Large intestine (tissue), 12 donors: ENCODE data around the gene SMAD9. TPM values are rescaled to one million over a fixed set of nuclear protein-coding genes. Genes with fewer than 3 reads are reported as not detected.

ENCODE experiments used
- DNase-seq, 2 donors: peaks; one replicate each; pipeline versions ENCODE4 v3.0.0 to v3.0.0-alpha.2; 2013
- H3K27ac ChIP-seq: one replicate; pipeline ENCODE4 v1.5.1; 2013; ENCODE audit warnings: low read length
- H3K27me3 ChIP-seq: 2 replicates; pipeline ENCODE4 v1.6.1; 2013; ENCODE audit warnings: low read length; ENCODE audit not compliant: control insufficient read depth, insufficient read depth
- H3K36me3 ChIP-seq: 2 replicates; pipeline ENCODE4 v1.6.1; 2013; ENCODE audit warnings: low read length; ENCODE audit not compliant: control insufficient read depth, insufficient read depth
- H3K4me1 ChIP-seq: one replicate; pipeline ENCODE4 v1.6.1; 2013; ENCODE audit warnings: low read length; ENCODE audit not compliant: control insufficient read depth, insufficient read depth
- H3K4me3 ChIP-seq: one replicate; pipeline ENCODE4 v1.5.1; 2013; ENCODE audit warnings: low read length
- H3K9me3 ChIP-seq: one replicate; pipeline ENCODE4 v1.6.1; 2013; ENCODE audit warnings: mild to moderate bottlenecking, low read depth, low read length, moderate library complexity; ENCODE audit not compliant: control insufficient read depth
- WGBS: methylation state at CpG from one replicate; pipeline ENCODE4 v1.1.5; 2013; ENCODE audit warnings: low lambda C conversion rate; ENCODE audit not compliant: insufficient coverage; 5-methylcytosine and 5-hydroxymethylcytosine counted together
- long read RNA-seq, 11 donors: transcript quantifications; one replicate each; lab custom pipeline, GENCODE V29; 2026
- polyA plus RNA-seq: library from polyadenylated mRNA; unstranded; fragments of 120-200 nt; gene quantifications from one replicate; pipeline ENCODE4 v1.2.1, GENCODE V29; 2013

SMAD9 gene
- polyA plus RNA-seq, result 13.9 TPM
- long read RNA-seq, donor 1, full-length matches to known transcripts, result 2 of 2 reads
- long read RNA-seq, donor 1, partial matches to known transcripts, result 0 of 2 reads
- long read RNA-seq, donor 1, other reads (novel, unspliced or antisense), result 0 of 2 reads
- long read RNA-seq, donor 2, result 0 reads
- long read RNA-seq, donor 3, result 0 reads
- long read RNA-seq, donor 4, result 0 reads
- long read RNA-seq, donor 5, result 0 reads
- long read RNA-seq, donor 6, partial matches to known transcripts, result 67 of 84 reads
- long read RNA-seq, donor 6, other reads (novel, unspliced or antisense), result 17 of 84 reads
- long read RNA-seq, donor 7, full-length matches to known transcripts, result 1 of 1 reads
- long read RNA-seq, donor 7, partial matches to known transcripts, result 0 of 1 reads
- long read RNA-seq, donor 7, other reads (novel, unspliced or antisense), result 0 of 1 reads
- long read RNA-seq, donor 8, full-length matches to known transcripts, result 2 of 2 reads
- long read RNA-seq, donor 8, partial matches to known transcripts, result 0 of 2 reads
- long read RNA-seq, donor 8, other reads (novel, unspliced or antisense), result 0 of 2 reads
- long read RNA-seq, donor 9, result 0 reads
- long read RNA-seq, donor 10, full-length matches to known transcripts, result 1 of 1 reads
- long read RNA-seq, donor 10, partial matches to known transcripts, result 0 of 1 reads
- long read RNA-seq, donor 10, other reads (novel, unspliced or antisense), result 0 of 1 reads
- long read RNA-seq, donor 11, full-length matches to known transcripts, result 1 of 1 reads
- long read RNA-seq, donor 11, partial matches to known transcripts, result 0 of 1 reads
- long read RNA-seq, donor 11, other reads (novel, unspliced or antisense), result 0 of 1 reads

DNA sequence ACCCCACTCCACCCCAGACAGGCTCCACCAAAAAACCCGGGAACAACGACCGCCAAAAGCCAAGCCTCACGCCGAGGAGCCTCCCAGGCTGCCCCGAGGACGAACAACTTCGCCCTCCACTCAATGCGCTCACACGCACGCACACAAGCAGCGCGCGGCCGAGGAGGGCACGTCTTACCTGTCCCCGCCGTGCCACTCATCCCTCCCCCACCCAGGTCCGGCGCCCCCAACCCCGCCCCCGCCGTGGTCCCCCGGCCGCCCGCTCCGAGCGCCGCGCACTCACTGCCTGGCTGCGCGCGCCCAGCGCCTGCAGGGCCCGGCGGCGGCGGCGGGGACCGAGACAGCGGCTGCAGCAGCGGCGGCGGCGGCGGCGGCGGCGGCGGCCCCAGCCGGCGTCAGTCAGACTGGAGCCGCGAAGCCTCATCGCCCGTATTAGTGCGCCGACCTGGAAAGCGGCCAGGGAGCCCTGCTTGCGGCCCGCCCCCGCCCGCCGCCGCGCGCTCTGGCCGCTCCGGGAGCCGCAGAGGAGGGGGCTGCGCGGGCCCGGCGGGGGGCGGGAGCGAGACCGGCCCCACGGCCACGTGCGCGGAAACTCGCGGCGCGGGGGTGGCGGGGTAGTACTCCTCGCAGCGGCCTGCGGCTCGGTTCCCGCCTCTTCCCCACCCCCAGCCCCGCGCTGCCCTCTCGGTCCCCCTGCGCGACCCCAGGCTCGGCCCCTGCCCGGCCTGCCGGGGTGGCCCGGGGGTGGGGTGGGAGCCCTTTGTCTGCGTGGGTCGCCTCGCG lies at the start of gene SMAD9:
SMAD9 (minus strand) TSS at position 406 of the 783 bp plus-strand sequence. CDS start 40,549 bp downstream, outside the sequence.
- peak in 1 of 2 donors; percentile 70 for DNase-seq
- no peaks in the 10 kb centered on the region for H3K4me1 ChIP-seq
- no CpG with 5 or more reads among the region's 104 CpGs for WGBS
- peaks cover 43% of the 10 kb centered on the region for H3K27me3 ChIP-seq
- H3K36me3 ChIP-seq, result no peaks in the 10 kb centered on the region
- peak within 1 kb of the TSS; percentile 61 for H3K27ac ChIP-seq
- H3K9me3 ChIP-seq, result no peaks in the 10 kb centered on the region
- peak within 1 kb of the TSS; percentile 46 for H3K4me3 ChIP-seq

- no peak overlapping the region for H3K4me3 ChIP-seq
- H3K27me3 ChIP-seq, result no peaks in the 10 kb centered on the region
- H3K9me3 ChIP-seq, result no peaks in the 10 kb centered on the region
- 100% methylated on average over 1 of the region's 4 CpGs for WGBS
- no peaks in the 10 kb centered on the region for H3K4me1 ChIP-seq
- peaks cover 42% of the 10 kb centered on the region for H3K36me3 ChIP-seq
- H3K27ac ChIP-seq, result no peak overlapping the region
- DNase-seq, result no peak
Observed at GRCh38 chr13:36966404-36966803, 46.4 kb upstream of the SMAD9 start.

GRCh38 chr13:36965767-36966166 lies 45.7 kb upstream of the SMAD9 start:
- Histone ChIP-seq H3K9me3 (no peaks in the 10 kb centered on the region), H3K27me3 (no peaks in the 10 kb centered on the region), H3K4me1 (no peaks in the 10 kb centered on the region), H3K36me3 (peaks cover 41% of the 10 kb centered on the region), H3K4me3 (no peak overlapping the region), H3K27ac (no peak overlapping the region)
- WGBS, result no CpG with 5 or more reads among the region's 2 CpGs
- no peak for DNase-seq

- no peaks in the 10 kb centered on the region for H3K4me1 ChIP-seq
- no peaks in the 10 kb centered on the region for H3K9me3 ChIP-seq
- WGBS, result no CpG with 5 or more reads among the region's 2 CpGs
- no peak for DNase-seq
- no peak overlapping the region for H3K27ac ChIP-seq
- no peaks in the 10 kb centered on the region for H3K27me3 ChIP-seq
- peaks cover 43% of the 10 kb centered on the region for H3K36me3 ChIP-seq
- no peak overlapping the region for H3K4me3 ChIP-seq
Observed at GRCh38 chr13:36959456-36960116, 39.5 kb upstream of the SMAD9 start.

DNA sequence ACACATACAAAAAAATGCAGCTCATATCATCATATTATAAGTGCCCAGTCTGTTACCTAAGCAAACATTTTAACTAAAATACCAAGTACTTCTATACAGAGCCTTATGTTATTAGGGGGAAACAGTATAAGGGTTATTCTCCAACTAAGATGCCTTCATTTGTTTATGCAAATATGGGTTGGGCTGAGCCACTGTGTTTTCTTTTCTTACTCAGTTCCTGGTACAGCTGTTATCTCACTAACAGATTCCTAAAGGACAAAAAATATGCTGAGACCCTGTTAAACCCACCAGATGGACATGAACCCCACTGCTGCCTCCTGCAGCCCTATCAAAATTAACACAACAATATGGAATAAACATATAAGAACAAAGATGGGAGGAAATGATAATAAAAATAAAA lies 34.5 kb upstream of the SMAD9 start:
- no peak for DNase-seq
- no peaks in the 10 kb centered on the region for H3K9me3 ChIP-seq

GRCh38 chr13:36950920-36951319 lies 30.9 kb upstream of the SMAD9 start:
- Histone ChIP-seq H3K27ac (no peak overlapping the region), H3K9me3 (no peaks in the 10 kb centered on the region), H3K4me3 (no peak overlapping the region), H3K27me3 (no peaks in the 10 kb centered on the region), H3K36me3 (peaks cover 31% of the 10 kb centered on the region), H3K4me1 (no peaks in the 10 kb centered on the region)
- no CpG with 5 or more reads among the region's 2 CpGs for WGBS
- no peak for DNase-seq

More for the DNA sequence above, 34.5 kb upstream of the SMAD9 start:
- H3K4me1 ChIP-seq, result no peaks in the 10 kb centered on the region
- no peak overlapping the region for H3K4me3 ChIP-seq
- H3K27me3 ChIP-seq, result no peaks in the 10 kb centered on the region
- no peak overlapping the region for H3K27ac ChIP-seq
- peaks cover 42% of the 10 kb centered on the region for H3K36me3 ChIP-seq

- H3K4me3 ChIP-seq, result no peak overlapping the region
- no CpG with 5 or more reads among the region's 4 CpGs for WGBS
- H3K9me3 ChIP-seq, result no peaks in the 10 kb centered on the region
- no peak for DNase-seq
- H3K4me1 ChIP-seq, result no peaks in the 10 kb centered on the region
- peaks cover 31% of the 10 kb centered on the region for H3K36me3 ChIP-seq
- H3K27ac ChIP-seq, result no peak overlapping the region
- H3K27me3 ChIP-seq, result no peaks in the 10 kb centered on the region
Observed at GRCh38 chr13:36950330-36950729, 30.3 kb upstream of the SMAD9 start.

GRCh38 chr13:36945078-36945477 lies 25.0 kb upstream of the SMAD9 start:
- no peaks in the 10 kb centered on the region for H3K4me1 ChIP-seq
- peaks cover 9% of the 10 kb centered on the region for H3K36me3 ChIP-seq
- H3K27ac ChIP-seq, result no peak overlapping the region
- H3K9me3 ChIP-seq, result no peaks in the 10 kb centered on the region
- H3K27me3 ChIP-seq, result no peaks in the 10 kb centered on the region
- 29% methylated on average over 1 of the region's 3 CpGs for WGBS
- no peak for DNase-seq
- H3K4me3 ChIP-seq, result no peak overlapping the region

DNA sequence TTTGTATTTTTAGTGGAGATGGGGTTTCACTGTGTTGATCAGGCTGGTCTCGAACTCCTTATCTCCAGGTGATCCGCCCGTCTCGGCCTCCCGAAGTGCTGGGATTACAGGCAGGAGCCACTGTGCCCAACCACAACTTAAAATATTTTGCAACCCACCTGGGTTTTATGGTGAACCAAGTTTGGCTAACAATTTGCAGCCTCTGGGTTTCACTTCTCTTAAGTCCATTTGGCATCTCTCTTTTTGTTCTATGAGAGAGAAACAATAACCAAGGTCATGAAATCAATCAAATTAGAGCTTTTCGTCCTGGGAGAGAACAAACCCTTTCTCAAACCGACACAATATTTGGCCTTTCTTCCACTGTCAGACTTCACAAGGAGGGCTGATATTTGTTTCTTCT lies 5.6 kb upstream of the SMAD9 start:
- Histone ChIP-seq H3K4me3 (no peak overlapping the region), H3K27me3 (peaks cover 22% of the 10 kb centered on the region), H3K27ac (no peak overlapping the region), H3K36me3 (no peaks in the 10 kb centered on the region), H3K4me1 (no peaks in the 10 kb centered on the region), H3K9me3 (no peaks in the 10 kb centered on the region)
- WGBS, result no CpG with 5 or more reads among the region's 7 CpGs
- no peak for DNase-seq

- no peak overlapping the region for H3K4me3 ChIP-seq
- no CpG with 5 or more reads among the region's 3 CpGs for WGBS
Observed at GRCh38 chr13:36924001-36924400, 4.0 kb upstream of the SMAD9 start.

More at GRCh38 chr13:36924001-36924400, 4.0 kb upstream of the SMAD9 start:
- Histone ChIP-seq H3K4me1 (no peaks in the 10 kb centered on the region), H3K9me3 (no peaks in the 10 kb centered on the region), H3K27me3 (peaks cover 29% of the 10 kb centered on the region), H3K36me3 (no peaks in the 10 kb centered on the region), H3K27ac (no peak overlapping the region)
- no peak for DNase-seq
